H9 (cell line): ENCODE results near the gene MUSK. TPM values are rescaled to one million over a fixed set of nuclear protein-coding genes. Genes with fewer than 3 reads are reported as not detected.

Source experiments
- DNase-seq: peaks from one replicate; pipeline ENCODE4 v3.0.0-alpha.2; 2017
- H2AFZ ChIP-seq: one replicate; pipeline ENCODE4 v1.6.1; 2013; ENCODE audit warnings: mild to moderate bottlenecking, low read length, control low read depth, moderate library complexity
- H2AK5ac ChIP-seq: 2 replicates; pipeline ENCODE4 v1.6.1; 2013; ENCODE audit warnings: low read length, control low read depth, mixed read lengths; ENCODE audit not compliant: insufficient read length
- H2BK120ac ChIP-seq: one replicate; pipeline ENCODE4 v1.6.1; 2013; ENCODE audit warnings: low read depth, mild to moderate bottlenecking, low read length, control low read depth, inconsistent platforms; ENCODE audit not compliant: poor library complexity, severe bottlenecking
- H2BK12ac ChIP-seq: 2 replicates; pipeline ENCODE4 v1.6.1; 2013; ENCODE audit warnings: low read length, control low read depth, mixed read lengths, low read depth; ENCODE audit not compliant: insufficient read length
- H2BK15ac ChIP-seq: 2 replicates; pipeline ENCODE4 v1.6.1; 2013; ENCODE audit warnings: low read depth, low read length, control low read depth
- H2BK20ac ChIP-seq: one replicate; pipeline ENCODE4 v1.6.1; 2013; ENCODE audit warnings: low read depth, mild to moderate bottlenecking, low read length, control low read depth, inconsistent platforms; ENCODE audit not compliant: poor library complexity, severe bottlenecking
- H2BK5ac ChIP-seq: 2 replicates; pipeline ENCODE4 v1.6.1; 2013; ENCODE audit warnings: low read length, control low read depth, mixed read lengths; ENCODE audit not compliant: insufficient read length
- H3K14ac ChIP-seq: 2 replicates; pipeline ENCODE4 v1.6.1; 2013; ENCODE audit warnings: low read length, control low read depth; ENCODE audit not compliant: insufficient read depth
- H3K18ac ChIP-seq: 2 replicates; pipeline ENCODE4 v1.6.1; 2013; ENCODE audit warnings: low read depth, mild to moderate bottlenecking, mixed read lengths, low read length, control low read depth; ENCODE audit not compliant: insufficient read length
- H3K23ac ChIP-seq: 2 replicates; pipeline ENCODE4 v1.6.1; 2013; ENCODE audit warnings: low read length, control low read depth, mixed read lengths, low read depth; ENCODE audit not compliant: insufficient read length
- H3K23me2 ChIP-seq: 2 replicates; pipeline ENCODE4 v1.6.1; 2013; ENCODE audit warnings: low read depth, mild to moderate bottlenecking, mixed read lengths, low read length, control low read depth; ENCODE audit not compliant: insufficient read length, poor library complexity, severe bottlenecking
- H3K27ac ChIP-seq: 2 replicates; pipeline ENCODE4 v1.5.1; 2013; ENCODE audit warnings: low read length, control low read depth, mixed read lengths, low read depth; ENCODE audit not compliant: insufficient read length
- H3K27me3 ChIP-seq: 2 replicates; pipeline ENCODE4 v1.6.1; 2013; ENCODE audit warnings: low read length, control low read depth, inconsistent platforms; ENCODE audit not compliant: insufficient read depth
- H3K4ac ChIP-seq: 2 replicates; pipeline ENCODE4 v1.6.1; 2013; ENCODE audit warnings: low read depth, mild to moderate bottlenecking, control low read depth, inconsistent platforms, low read length, moderate library complexity
- H3K4me1 ChIP-seq: 2 replicates; pipeline ENCODE4 v1.6.1; 2013; ENCODE audit warnings: low read length, control low read depth, inconsistent platforms; ENCODE audit not compliant: insufficient read depth
- H3K4me2 ChIP-seq: 2 replicates; pipeline ENCODE4 v1.6.1; 2013; ENCODE audit warnings: low read length, control low read depth, mixed read lengths; ENCODE audit not compliant: insufficient read length, insufficient read depth
- H3K56ac ChIP-seq: 2 replicates; pipeline ENCODE4 v1.6.1; 2013; ENCODE audit warnings: low read depth, mild to moderate bottlenecking, mixed read lengths, low read length, control low read depth; ENCODE audit not compliant: insufficient read length
- H3K79me1 ChIP-seq: 2 replicates; pipeline ENCODE4 v1.6.1; 2013; ENCODE audit warnings: low read depth, mild to moderate bottlenecking, moderate library complexity, low read length, control low read depth, inconsistent platforms; ENCODE audit not compliant: insufficient read depth, poor library complexity, severe bottlenecking
- H3K79me2 ChIP-seq: 2 replicates; pipeline ENCODE4 v1.6.1; 2013; ENCODE audit warnings: low read length, control low read depth, inconsistent platforms; ENCODE audit not compliant: insufficient read depth
- H3K9ac ChIP-seq: 2 replicates; pipeline ENCODE4 v1.6.1; 2013; ENCODE audit warnings: low read length, control low read depth, mixed read lengths; ENCODE audit not compliant: insufficient read length; ENCODE audit errors: extremely low read depth
- H3K9me3 ChIP-seq: one replicate; pipeline ENCODE4 v1.6.1; 2013; ENCODE audit warnings: low read depth, low read length, inconsistent platforms; ENCODE audit not compliant: control insufficient read depth
- H3T11ph ChIP-seq: one replicate; pipeline ENCODE4 v1.6.1; 2013; ENCODE audit warnings: mild to moderate bottlenecking, low read length, control low read depth, inconsistent platforms
- H4K20me1 ChIP-seq: one replicate; pipeline ENCODE4 v1.6.1; 2013; ENCODE audit not compliant: control insufficient read depth, insufficient read length, insufficient read depth
- H4K5ac ChIP-seq: 2 replicates; pipeline ENCODE4 v1.6.1; 2013; ENCODE audit warnings: low read depth, mild to moderate bottlenecking, mixed read lengths, low read length, control low read depth; ENCODE audit not compliant: insufficient read length
- H4K8ac ChIP-seq: replicated peaks from 2 replicates; pipeline ENCODE4 v1.6.1; 2013; ENCODE audit warnings: low read length, control low read depth, mixed read lengths, low read depth; ENCODE audit not compliant: insufficient read length
- H4K91ac ChIP-seq: 2 replicates; pipeline ENCODE4 v1.6.1; 2013; ENCODE audit warnings: low read depth, mild to moderate bottlenecking, moderate library complexity, mixed read lengths, low read length, control low read depth; ENCODE audit not compliant: insufficient read length
- H3K27ac Mint-ChIP-seq, 3 experiments: 2 replicates in 2 of 3; 3 replicates in 1 of 3; pipeline ENCODE4 v1.8.0; 2020 to 2021; ENCODE audit warnings: mixed read lengths in 3 of 3, mild to moderate bottlenecking in 1 of 3, moderate library complexity in 1 of 3
- H3K27me3 Mint-ChIP-seq: 2 replicates; pipeline ENCODE4 v1.8.0; 2021; ENCODE audit warnings: low read depth, mild to moderate bottlenecking, moderate library complexity, mixed read lengths
- H3K36me3 Mint-ChIP-seq, 3 experiments: 2 replicates in 2 of 3; 3 replicates in 1 of 3; pipeline ENCODE4 v1.8.0; 2020 to 2021; ENCODE audit warnings: low read depth in 3 of 3, mixed read lengths in 3 of 3; ENCODE audit not compliant: insufficient read depth in 1 of 3
- H3K4me1 Mint-ChIP-seq, 2 experiments: 2 replicates each; pipeline ENCODE4 v1.8.0; 2020; ENCODE audit warnings: mixed read lengths in 2 of 2
- H3K4me3 Mint-ChIP-seq, 2 experiments: 2 replicates in 1 of 2; 3 replicates in 1 of 2; pipeline ENCODE4 v1.8.0; 2020 to 2021; ENCODE audit warnings: mild to moderate bottlenecking in 2 of 2, mixed read lengths in 2 of 2, moderate library complexity in 1 of 2
- H3K9me3 Mint-ChIP-seq, 2 experiments: 2 replicates in 1 of 2; 3 replicates in 1 of 2; pipeline ENCODE4 v1.8.0; 2020; ENCODE audit warnings: mild to moderate bottlenecking in 2 of 2, mixed read lengths in 2 of 2, moderate library complexity in 1 of 2
- total RNA-seq: library from RNA; stranded (reverse); gene quantifications from 2 replicates; pipeline ENCODE4 v1.2.1, GENCODE V29; 2021
- TF ChIP-seq, protein P1 (sequence below): fragments of 200-600 bp; sonication (generic); conservative IDR thresholded peaks from 3 replicates; pipeline ENCODE4 v1.8.0; 2021; ENCODE audit warnings: antibody characterized with exemption, mild to moderate bottlenecking

MUSK gene
- total RNA-seq, 1 experiment from 2014 or later: not detected

DNA sequence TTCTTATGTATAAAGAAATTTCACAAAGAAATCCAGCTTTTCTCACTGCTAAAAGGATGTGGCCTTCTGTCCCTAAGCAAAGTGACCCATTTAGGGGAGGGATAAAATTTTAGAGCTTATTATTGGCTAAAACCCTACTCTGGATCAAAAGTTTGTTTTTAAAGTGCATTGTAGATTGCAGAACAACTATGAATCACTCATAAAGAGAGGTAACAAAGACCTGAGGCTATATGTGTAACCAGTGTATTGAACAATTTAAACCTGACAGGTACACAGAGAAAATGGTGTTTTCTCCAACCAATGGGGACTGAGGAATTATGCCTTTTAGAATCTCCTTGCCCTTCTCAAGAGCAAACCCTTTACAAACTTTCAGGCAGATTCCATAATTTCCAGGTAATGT is 86.6 kb downstream of the MUSK start:
- no peak overlapping the region for H3K4me2 ChIP-seq
- H2AK5ac ChIP-seq: no peak overlapping the region
- H3K23me2 ChIP-seq: no peaks in the 10 kb centered on the region
- H3K9me3 ChIP-seq: no peaks in the 10 kb centered on the region
- H3K23ac ChIP-seq: no peak overlapping the region
- no peak overlapping the region for H2BK15ac ChIP-seq
- no peak overlapping the region for H4K8ac ChIP-seq
- H2AFZ ChIP-seq: no peak overlapping the region
- TF ChIP-seq, protein P1, sequence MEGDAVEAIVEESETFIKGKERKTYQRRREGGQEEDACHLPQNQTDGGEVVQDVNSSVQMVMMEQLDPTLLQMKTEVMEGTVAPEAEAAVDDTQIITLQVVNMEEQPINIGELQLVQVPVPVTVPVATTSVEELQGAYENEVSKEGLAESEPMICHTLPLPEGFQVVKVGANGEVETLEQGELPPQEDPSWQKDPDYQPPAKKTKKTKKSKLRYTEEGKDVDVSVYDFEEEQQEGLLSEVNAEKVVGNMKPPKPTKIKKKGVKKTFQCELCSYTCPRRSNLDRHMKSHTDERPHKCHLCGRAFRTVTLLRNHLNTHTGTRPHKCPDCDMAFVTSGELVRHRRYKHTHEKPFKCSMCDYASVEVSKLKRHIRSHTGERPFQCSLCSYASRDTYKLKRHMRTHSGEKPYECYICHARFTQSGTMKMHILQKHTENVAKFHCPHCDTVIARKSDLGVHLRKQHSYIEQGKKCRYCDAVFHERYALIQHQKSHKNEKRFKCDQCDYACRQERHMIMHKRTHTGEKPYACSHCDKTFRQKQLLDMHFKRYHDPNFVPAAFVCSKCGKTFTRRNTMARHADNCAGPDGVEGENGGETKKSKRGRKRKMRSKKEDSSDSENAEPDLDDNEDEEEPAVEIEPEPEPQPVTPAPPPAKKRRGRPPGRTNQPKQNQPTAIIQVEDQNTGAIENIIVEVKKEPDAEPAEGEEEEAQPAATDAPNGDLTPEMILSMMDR: no peak
- no peak overlapping the region for H2BK20ac ChIP-seq
- H3K14ac ChIP-seq: no peak overlapping the region
- H3K4me3 Mint-ChIP-seq: no peak overlapping the region
- H3K79me2 ChIP-seq: no peaks in the 10 kb centered on the region
- H3K79me1 ChIP-seq: no peaks in the 10 kb centered on the region
- H3K18ac ChIP-seq: no peak overlapping the region
- H4K91ac ChIP-seq: no peak overlapping the region
- no peak overlapping the region for H2BK120ac ChIP-seq
- H4K5ac ChIP-seq: no peak overlapping the region
- H2BK12ac ChIP-seq: no peak overlapping the region
- H3K9ac ChIP-seq: no peak overlapping the region
- no peak overlapping the region for H3K4ac ChIP-seq
- H3K4me1 ChIP-seq: no peaks in the 10 kb centered on the region
- no peak overlapping the region for H3K27ac Mint-ChIP-seq
- no peak overlapping the region for H3K27ac ChIP-seq
- H4K20me1 ChIP-seq: no peaks in the 10 kb centered on the region
- DNase-seq: no peak
- no peak overlapping the region for H3K56ac ChIP-seq
- H3K4me1 Mint-ChIP-seq: peaks cover 3 to 4% of the 10 kb centered on the region in 2 experiments; a peak in 3 of 4 replicates
- H3K27me3 ChIP-seq: no peaks in the 10 kb centered on the region
- H3K9me3 Mint-ChIP-seq: no peaks in the 10 kb centered on the region
- H3K36me3 Mint-ChIP-seq: peaks cover 0 to 2% (median 0%) of the 10 kb centered on the region in 3 experiments; a peak in 1 of 7 replicates
- no peak overlapping the region for H3T11ph ChIP-seq
- H3K27me3 Mint-ChIP-seq: no peaks in the 10 kb centered on the region
- no peak overlapping the region for H2BK5ac ChIP-seq
